ENCODE data around the gene TXNRD2.
A peak's percentile ranks its signal among the peaks of the same experiment; 100 is the strongest.

The TXNRD2 gene

DNA sequence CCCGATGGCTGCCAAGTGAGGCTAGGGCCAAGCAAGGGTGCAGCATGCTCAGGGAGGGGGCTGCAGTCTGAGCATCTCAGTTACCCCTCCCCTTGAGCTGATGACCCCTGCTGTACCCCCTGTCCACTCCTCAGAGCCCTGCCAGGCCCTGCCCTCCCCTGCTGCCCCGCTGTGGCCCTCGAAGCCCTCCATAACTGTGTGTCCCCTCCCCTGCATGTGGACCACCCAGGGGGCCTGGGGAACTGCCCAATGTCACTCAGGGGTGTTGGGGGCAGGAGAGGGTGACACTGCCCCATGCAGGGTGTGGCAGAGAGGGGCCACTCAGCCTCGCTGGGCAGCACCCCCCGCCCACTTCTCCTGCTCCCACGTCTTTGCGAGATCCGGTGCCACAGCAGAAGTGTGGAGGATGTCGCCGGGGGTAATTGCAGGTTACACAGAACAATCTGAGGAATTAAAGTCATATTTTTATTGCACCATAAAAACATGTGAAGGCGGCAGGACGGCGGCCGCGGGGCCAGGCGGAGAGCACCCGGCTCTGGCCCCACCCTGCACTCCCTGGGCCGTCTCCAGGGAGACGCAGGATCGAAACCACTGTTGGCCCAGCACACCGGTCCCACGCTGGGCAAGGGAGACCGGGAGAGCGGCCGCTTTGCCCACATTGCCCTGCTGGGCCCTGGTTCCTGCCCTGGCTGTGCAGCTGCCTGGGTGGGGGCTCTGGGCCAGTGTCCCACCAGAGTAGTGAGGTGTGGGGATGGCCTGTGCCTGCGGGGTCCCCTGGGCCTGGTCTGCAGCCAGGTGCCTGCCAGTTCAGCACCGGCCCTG is 68.3 kb downstream of the TXNRD2 start:
- DNase-seq = no peak

DNA sequence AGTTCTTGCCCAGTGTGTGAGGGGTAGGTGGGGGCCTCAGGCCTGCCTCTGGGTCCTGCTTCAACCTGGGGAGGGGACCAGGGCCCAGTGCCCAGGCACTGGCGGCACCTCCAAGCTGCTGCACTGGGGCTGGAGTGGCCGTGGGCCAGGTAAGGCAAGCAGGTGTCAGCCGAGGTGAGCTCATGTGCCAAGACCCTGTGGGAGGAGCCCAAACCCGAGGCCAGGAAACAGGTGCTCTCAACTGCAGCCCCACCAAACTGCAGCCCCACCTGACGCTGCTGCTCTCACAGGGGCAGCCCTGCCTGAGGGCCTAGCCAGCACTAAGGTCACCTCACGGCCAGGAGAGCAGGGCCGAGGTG is 68.9 kb downstream of the TXNRD2 start:
- no peak for DNase-seq

DNA sequence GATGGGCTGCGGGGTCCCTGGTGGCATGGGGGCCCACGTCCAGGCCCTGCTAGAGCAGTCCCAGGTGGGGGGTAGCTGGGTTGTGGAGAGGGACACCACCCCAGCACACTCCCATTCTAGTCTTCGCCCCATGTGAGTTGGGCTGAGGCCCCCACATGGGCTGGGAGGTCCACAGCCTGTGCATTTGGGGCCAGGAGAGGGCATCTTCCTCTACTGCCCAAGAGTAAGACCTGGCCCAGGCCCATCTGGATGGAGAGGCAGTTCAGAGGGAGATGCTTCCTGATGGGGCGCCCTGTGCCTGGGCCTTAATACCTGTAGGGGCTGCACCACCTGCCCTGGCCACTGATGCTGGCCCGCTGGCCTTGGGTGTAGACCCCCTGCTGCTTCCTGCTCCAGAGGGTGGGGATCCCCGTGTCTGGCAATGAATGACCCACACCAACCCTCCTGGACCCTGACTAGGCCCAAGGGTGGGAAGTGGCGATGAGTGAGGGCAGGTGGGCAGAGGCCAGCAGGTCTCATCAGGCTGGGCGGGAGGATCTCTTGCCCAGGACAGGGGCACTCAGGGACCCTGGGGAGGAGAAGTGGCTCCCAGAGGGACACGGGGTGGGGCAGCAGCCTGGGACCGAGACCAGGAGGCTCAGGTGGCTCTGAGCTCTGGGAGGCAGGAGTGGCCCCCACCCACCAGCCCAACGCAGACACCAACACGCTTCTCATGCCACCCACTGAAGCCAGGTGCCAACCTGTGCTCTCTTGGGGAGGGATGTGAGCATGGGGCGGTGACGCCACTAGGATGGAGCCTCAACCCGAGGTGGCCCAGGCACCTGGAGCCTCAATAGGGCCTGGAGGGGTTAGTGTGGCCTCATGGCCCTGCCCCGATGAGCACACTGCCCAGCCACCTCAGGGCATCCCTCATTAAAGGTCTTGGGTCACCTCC is 69.5 kb downstream of the TXNRD2 start:
- no peak for DNase-seq

DNA sequence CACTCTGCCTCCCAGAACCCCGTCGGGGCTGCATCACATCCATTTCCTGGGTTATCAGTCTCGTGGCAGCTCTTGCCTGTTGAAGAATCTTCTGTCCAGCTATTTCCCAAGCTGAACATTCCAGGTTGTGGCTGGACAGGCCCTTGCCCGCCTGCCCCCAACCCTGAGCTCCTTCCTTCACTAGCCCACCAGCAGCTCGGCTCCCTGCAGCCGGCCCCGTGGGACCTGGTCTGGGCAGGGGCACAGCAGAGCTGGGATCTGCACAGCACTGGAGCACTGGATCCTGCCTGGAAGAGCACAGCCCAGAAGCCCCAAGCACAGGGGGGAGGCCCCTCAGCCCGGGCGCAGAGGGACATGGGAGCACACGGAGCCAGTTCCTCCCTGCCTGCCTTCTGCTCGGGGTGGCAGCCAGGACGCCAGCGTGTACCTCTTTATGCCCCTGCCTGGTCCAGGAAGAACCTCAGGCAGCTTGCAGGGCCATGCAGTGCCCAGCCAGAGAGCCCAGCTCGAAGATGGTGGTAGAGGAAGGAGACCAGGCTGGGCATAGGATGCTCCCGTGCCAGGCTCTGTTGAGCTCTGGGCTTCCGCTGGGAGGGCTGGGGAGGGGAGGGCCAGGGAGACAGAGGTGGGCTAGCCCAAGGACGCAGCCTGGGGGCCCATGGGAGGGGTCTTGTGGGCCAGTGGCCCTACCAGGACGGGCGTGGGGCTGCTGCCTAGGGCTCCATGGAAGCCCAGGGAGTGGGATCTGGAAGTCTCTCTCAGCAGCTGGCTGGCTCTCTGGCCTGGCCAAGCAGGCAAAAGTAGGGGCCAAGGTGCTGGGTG is 70.4 kb downstream of the TXNRD2 start:
- no peak for DNase-seq

DNA sequence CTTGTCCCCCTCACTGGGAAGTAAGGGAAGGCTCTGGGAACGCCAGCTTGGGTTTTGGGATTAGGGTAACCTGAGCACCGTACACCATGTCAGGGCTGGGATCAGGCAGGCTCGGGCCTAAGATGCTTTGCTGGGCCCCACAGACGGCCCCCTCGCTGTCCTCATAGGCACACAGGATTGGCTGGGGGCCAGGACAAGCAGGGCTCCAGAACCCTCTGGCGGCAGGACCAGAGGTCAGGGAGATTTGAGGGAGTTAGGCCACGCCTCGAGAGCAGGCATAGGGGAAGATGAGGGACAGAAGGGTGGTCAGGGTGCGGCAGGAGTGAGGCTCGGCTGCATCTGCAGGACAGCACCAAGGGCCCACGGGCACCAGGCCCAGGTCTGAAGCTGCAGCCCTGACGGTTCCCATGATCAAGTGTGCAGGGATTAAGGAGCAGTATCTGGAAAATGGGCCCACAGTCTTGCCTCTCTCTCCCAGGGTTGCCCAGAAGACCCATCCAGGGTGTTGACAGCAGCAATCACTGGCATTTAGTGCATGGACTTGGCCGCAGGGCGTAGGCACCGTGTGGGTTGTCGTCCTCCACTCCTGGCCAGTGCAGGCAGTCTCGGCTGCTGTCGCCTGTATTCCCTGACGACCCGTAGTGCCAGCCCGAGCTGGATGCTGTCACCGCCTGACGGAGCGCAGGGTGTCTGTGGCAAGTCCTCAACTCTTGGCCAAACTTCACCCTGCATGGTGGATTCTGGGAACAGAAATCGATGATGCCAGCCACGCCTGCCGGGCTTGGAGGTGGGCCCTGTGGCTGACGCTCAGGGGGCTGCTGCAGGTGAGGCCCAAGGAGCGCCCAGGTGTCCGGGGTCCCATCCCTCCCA is 71.2 kb downstream of the TXNRD2 start:
- no peak for DNase-seq

DNA sequence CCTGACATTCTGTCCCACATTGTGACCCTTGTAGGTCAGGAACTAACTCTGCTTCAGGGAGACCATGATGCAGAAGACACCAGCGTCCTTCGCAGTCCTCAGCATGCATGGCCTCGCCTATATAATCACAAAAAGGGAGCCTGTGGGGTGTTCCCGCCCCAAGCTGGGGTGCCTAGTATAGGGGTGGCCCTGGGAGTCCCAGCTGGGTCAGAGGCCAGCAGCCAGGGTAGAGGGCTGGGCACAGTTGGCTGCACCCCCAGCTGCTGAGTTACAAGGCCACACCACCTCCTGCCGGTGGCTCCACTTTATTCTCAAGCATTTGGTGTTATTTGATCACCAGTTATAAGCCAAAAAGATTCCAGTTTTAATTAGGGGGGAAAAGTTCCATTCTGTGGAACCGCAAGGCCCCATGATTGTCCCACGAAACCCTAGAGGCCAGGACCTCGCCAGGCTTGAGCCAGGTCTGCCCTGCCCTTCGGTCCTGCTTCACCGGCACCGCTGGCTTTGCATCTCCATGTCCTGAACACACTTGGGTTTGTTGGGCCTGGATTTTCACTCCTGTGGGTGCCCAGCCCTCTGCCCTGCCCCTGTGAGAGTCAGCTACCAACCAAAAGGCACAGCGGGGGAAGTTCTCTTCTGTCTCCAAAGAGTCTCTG is 72.0 kb downstream of the TXNRD2 start:
- no peak for DNase-seq

DNA sequence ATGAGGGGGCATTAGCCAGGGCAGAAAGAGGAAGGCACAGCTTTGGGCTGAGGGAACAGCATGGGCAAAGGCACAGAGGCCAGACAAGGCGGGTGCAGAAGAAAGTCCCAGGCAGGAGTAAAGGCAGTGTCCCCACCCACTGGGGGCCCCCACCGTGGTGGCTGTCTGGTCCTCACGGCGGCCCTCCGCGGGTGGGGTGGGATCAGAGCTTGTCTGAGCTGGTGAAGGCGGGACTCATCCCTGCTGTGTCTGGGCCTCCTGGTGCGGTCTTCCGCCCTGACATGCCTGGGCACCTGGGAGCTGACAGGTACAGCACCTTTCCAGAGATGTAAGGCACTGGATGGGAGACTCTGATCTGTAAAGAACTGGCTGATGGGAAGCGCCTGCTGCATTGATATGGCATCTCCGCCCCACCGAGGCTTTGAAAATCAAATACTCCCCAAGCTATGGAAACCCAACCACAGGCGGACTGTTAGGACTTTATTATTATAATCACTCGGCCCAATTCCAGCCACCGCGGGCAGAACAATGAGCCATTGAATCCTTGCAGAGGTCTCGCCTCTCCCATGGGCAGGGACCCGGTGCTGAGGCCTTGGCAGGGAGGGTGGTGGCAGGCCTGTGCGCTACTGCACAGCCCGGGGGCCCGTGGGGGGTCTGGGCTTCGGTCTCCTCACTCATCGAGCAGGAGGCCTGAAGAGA is 72.7 kb downstream of the TXNRD2 start:
- DNase-seq = no peak

DNA sequence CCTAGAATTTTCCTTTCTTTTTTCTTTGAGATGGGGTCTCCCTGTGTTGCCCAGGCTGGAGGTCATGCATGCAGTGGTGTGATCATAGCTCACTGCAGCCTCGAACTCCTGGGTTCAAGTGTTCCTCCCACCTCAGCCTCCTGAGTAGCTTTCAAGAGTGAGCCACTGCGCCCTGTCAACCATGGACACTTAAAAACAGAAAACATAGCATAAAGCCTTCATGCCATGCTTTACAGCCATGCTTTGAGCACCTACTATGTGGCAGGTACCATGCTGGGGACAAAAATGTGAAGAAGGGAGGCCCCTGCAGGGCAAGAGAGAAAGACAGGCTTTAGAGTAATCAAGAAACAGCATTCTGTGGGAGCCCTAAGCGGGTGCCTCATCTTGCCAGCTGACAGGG is 73.3 kb downstream of the TXNRD2 start:
- DNase-seq = no peak

DNA sequence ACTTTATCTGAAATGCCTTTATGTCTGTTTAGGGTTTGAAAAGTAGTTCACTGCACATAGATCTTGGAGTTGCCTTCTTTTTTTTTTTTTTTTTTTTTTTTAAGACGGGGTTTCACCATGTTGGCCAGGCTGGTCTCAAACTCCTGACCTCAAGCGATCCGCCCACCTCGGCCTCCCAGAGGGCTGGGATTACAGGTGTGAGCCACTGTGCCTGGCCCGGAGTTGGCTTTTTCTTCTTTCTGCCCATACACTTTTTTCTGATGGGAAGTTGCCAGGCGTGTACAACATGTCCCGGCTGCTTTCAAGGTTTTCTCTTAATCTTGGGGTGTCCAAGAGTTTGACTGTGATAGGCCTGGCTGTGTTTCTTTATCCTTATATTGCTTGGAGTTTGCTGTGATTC is 74.0 kb downstream of the TXNRD2 start:
- DNase-seq = no peak

DNA sequence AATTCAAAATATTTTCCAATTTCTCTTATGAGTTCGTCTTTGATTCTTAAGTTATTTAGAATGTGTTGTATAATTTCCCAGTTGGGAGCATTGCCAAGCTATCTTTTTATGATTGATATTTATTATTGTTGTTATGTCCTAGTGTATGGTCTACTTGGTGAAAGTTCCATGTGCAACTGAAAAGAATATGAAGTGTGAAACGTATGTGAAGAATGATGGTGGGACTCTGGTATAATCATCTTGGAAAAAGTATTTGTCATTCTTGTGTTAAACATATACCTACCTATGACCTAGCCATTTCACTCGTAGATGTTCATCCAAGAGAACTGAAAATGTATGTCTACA is 75.0 kb downstream of the TXNRD2 start:
- DNase-seq = no peak

DNA sequence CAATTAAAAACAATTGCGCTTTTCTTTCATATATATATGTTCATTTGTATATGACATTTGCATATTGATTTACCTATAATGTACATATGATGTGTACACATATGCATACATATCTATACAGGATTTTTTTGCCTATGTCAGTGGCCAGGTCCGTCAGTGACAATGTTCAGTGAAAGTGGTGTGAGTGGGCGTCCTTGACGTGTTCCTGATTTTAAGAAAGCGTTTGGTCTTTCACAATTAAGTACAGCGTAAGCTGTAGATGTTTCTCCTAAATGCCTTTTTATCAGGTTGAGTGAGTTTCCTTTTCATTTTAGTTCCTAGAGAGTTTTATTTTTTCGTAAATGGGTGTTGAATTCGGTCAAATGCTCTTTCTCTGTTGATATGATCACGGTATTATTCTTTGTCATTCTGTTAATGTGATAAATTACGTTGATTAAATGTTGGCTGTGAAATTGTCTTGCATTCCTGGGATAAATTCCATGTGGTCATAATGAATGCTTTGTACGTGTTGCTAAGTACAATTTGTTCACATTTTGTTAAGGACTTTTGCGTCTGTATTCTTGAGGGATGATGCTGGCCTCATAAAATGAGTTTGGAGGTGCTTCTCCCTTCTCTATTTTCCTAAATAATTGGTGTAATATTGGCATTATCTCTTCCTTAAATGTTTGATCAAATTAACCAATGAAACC is 76.3 kb downstream of the TXNRD2 start:
- DNase-seq = no peak

DNA sequence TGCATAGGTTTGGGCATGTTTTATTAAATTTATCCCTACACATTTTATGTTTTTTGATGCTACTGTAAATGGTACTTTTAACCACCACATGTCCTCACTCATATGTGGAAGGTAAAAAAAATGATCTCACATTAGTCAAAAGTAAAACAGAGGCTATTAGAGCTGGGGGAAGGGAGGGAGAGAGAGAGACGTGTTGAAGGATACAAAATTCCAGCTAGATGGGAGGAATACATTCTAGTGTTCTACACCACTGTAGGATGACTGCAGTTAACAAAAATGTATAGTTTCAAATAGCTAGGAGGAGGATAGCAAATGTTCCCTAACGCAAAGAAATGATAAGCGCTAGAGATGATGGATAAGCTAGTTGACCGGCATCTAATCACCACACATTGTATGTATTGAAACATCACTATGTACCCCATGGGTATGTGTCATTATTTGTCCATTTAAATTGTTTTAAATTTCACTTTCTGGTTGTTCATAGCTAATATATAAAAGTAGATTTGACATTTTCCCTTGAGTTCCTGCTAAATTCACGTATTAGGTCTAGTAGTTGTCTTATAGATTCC is 77.0 kb downstream of the TXNRD2 start:
- no peak for DNase-seq

DNA sequence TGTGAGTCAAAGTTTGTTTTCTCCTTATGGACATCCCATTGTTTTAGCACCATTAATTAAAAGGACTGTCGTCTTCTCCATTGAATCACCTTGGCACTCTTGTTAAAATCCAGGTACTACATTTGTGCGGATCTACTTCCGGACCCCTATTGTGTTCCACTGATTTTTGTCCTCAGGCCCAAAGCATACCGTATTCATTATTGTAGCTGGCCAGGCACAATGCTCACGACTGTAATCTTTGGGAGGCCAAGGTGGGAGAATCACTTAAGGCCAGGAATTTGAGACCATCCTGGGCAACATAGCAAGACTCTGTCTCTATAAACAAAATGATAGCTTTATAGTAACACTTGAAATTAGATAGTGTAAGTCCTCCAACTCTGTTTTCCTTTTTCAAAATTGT is 78.0 kb downstream of the TXNRD2 start:
- DNase-seq = no peak

DNA sequence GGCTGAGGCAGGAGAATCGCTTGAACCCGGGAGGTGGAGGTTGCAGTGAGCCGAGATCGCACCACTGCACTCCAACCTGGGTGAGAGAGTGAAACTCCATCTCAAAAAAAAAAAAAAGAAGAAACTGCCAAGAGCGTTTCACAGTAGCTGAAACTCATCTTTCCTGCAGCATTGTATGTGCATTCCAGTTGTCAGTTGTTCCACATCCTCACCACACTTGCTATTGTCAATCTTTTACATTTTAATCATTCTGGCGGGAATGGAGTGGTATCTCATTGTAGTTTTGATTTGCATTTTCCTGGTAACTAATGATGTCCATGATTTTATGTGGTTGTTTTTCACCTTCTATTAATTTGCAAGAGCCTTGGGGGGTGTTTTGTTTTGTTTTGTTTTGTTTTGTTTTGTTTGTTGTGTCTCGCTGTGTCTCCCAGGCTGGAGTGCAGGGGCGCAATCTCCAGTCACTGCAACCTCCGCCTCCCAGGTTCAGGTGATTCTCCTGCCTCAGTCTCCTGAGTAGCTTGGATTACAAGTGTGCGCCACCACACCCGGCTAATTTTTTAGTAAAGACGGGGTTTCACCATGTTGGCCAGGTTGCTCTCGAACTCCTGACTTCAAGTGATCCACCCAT is 78.9 kb downstream of the TXNRD2 start:
- DNase-seq = no peak

DNA sequence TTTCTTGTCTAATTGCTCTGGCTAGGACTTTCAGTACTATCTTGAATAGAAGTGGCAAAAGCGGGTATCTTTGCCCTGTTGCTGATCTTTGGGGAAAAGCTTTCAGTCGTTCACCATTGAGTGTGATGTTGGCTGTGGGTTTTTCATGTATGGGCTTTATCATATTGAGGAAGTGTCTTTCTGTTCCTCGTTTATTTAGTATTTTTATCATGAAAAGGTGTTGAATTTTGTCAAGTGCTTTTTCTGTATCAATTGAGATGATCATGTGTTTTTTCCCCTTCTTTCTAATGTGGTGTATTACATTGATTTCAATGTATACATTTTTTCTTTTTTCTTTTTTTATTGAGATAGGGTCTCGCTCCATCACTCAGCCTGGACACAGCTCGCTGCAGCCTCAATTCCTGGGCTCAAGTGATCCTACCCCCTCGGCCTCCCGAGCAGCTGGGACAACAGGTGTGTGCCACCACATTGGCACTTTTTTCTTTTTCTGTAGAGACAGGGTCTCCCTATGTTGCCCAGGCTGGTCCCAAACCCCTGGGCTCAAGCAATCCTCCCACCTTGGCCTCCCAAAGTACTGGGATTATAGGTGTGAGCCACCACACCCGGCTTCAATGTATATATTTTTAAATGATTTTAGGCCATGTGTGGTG is 81.6 kb downstream of the TXNRD2 start:
- DNase-seq = no peak

DNA sequence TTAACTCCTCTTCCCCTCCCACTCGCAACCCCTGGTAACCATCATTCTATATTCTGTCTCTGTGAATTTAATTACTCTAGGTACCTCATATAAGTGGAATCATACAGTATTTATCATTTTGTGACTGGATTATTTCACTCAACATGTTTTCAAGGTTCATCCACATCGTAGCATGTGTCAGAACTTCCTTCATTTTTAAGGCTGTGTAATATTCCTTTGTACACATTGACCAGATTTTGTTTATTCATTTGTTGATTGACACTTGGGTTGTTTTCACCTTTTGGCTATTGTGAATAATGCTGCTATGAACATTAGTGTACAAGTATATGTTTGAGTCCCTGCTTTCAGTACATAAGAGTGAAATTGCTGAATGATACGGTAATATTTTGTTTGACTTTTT is 84.2 kb downstream of the TXNRD2 start:
- DNase-seq = no peak

DNA sequence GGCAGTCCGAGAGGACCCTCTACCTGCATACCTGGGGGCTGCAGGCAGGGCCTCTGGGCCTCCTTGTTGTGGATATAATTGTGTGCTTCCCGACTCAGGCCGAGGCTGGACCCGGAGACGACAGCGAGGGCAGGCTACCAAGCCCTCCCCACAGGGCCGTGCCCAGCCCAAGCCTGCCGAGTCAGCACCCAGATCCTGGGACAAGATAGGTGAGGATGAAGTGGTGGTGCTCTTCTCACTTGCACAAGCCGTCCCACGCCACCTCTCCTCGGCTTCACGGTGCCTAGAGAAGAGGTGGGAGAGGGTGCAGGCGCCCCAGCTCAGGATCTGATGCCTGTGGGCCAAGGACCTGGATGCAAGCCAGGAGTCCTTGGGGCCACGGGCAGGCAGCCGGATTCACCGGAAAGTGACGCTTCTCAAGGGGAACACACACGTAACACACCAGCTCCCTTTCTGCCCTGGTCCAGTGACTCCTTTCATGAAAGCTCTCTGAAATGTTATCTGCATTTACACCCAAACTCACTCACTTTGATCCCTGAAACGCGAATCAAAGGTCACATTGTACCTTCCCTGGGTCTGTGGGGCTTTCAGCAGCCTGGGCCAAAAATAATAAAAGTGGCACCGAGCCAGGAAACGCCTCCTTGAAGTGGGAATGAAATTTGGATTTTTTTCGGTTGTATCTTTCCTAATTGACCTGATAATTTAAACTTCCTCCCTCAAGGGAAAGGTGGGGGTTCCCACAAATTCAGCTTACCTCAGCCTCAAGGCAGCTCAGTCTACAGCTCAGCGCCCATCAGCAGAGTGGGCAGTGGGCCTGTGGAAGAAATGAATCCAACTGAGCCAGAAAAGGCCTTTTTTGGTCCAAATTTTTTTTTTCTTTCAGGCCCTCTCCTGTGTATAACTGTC is 85.9 kb downstream of the TXNRD2 start:
- DNase-seq = peak; percentile 46

Measured in CD4-positive, alpha-beta T cell treated with Interleukin-21 for 1 hour (primary cell).